ENCODE measurements around the gene NAV1.

The NAV1 gene

GRCh38 chr1:201525193-201525778 lies 13.6 kb upstream of the NAV1 start:
- no peak for DNase-seq

- DNase-seq: no peak
Measured at GRCh38 chr1:201527879-201528278, 11.0 kb upstream of the NAV1 start.

- DNase-seq: peak; percentile 57
Measured at GRCh38 chr1:201528631-201529252, 10.2 kb upstream of the NAV1 start.

GRCh38 chr1:201530741-201531531 lies 8.0 kb upstream of the NAV1 start:
- DNase-seq: peak; percentile 85

- DNase-seq: peak; percentile 39
Measured at GRCh38 chr1:201531551-201532425, 7.1 kb upstream of the NAV1 start.

GRCh38 chr1:201533836-201534235 lies 5.1 kb upstream of the NAV1 start:
- peak; percentile 24 for DNase-seq

GRCh38 chr1:201535046-201535918 lies 3.6 kb upstream of the NAV1 start:
- peak; percentile 88 for DNase-seq

GRCh38 chr1:201535919-201536245 lies 3.0 kb upstream of the NAV1 start:
- no peak for DNase-seq

- DNase-seq: peak; percentile 95
Measured at GRCh38 chr1:201536558-201536957, 2.4 kb upstream of the NAV1 start.

GRCh38 chr1:201537028-201537427 lies 1.9 kb upstream of the NAV1 start:
- no peak for DNase-seq

- DNase-seq: no peak
Measured at GRCh38 chr1:201537467-201537866, 1.5 kb upstream of the NAV1 start.

- peak; percentile 73 for DNase-seq
Measured at GRCh38 chr1:201537891-201538611, 876 bp upstream of the NAV1 start.

- peak; percentile 91 for DNase-seq
Measured at GRCh38 chr1:201539561-201540431, 869 bp downstream of the NAV1 start.

- DNase-seq: no peak
Measured at GRCh38 chr1:201540846-201541735, 2.2 kb downstream of the NAV1 start.

GRCh38 chr1:201542309-201543035 lies 3.5 kb downstream of the NAV1 start:
- peak; percentile 89 for DNase-seq

GRCh38 chr1:201543871-201544642 lies 5.1 kb downstream of the NAV1 start:
- no peak for DNase-seq

GRCh38 chr1:201544710-201545109 lies 5.8 kb downstream of the NAV1 start:
- DNase-seq: no peak
